Measurements from ENCODE around the gene IL32.

The IL32 gene

GRCh38 chr16:3065069-3065741, at the start of gene IL32:
Gene IL32 (plus strand): TSS chr16:3065640. CDS start chr16:3065812, 172 bp downstream.
- in situ Hi-C loops (cut with MboI; ENCODE audit: low sequenced_read_pairs): no loop called here

GRCh38 chr16:3015865-3016521, 49.4 kb upstream of the IL32 start:
- in situ Hi-C loops (cut with MboI; ENCODE audit: low sequenced_read_pairs): no loop called here

- in situ Hi-C loops (cut with MboI; ENCODE audit: low sequenced_read_pairs): no loop called here
Measured at GRCh38 chr16:3017344-3017743, 48.1 kb upstream of the IL32 start.

GRCh38 chr16:3017794-3018506, 47.5 kb upstream of the IL32 start, which contains the start of gene CLDN6:
Gene CLDN6 (minus strand): TSS chr16:3018183. CDS start chr16:3016021, 2,162 bp downstream.
- in situ Hi-C loops (cut with MboI; ENCODE audit: low sequenced_read_pairs): no loop called here

GRCh38 chr16:3019594-3020246, 45.7 kb upstream of the IL32 start:
- in situ Hi-C loops (cut with MboI; ENCODE audit: low sequenced_read_pairs): no loop called here

- in situ Hi-C loops (cut with MboI; ENCODE audit: low sequenced_read_pairs): no loop called here
Measured at GRCh38 chr16:3020247-3020603, 45.2 kb upstream of the IL32 start, which contains the start of gene TNFRSF12A. Gene TNFRSF12A (plus strand): TSS chr16:3020368. CDS start chr16:3020398, 30 bp downstream.

- in situ Hi-C loops (cut with MboI; ENCODE audit: low sequenced_read_pairs): no loop called here
Measured at GRCh38 chr16:3020604-3021448, 44.6 kb upstream of the IL32 start.

GRCh38 chr16:3021449-3022207, 43.8 kb upstream of the IL32 start:
- in situ Hi-C loops (cut with MboI; ENCODE audit: low sequenced_read_pairs): no loop called here

GRCh38 chr16:3022208-3022683, 43.2 kb upstream of the IL32 start:
- in situ Hi-C loops (cut with MboI; ENCODE audit: low sequenced_read_pairs): no loop called here

GRCh38 chr16:3022684-3023414, 42.6 kb upstream of the IL32 start:
- in situ Hi-C loops (cut with MboI; ENCODE audit: low sequenced_read_pairs): no loop called here

GRCh38 chr16:3023415-3023668, 42.1 kb upstream of the IL32 start:
- in situ Hi-C loops (cut with MboI; ENCODE audit: low sequenced_read_pairs): no loop called here

- in situ Hi-C loops (cut with MboI; ENCODE audit: low sequenced_read_pairs): no loop called here
Measured at GRCh38 chr16:3023669-3024478, 41.6 kb upstream of the IL32 start, which contains the start of the genes HCFC1R1 and THOC6. Gene HCFC1R1 (minus strand): TSS chr16:3023942. CDS start chr16:3023941, 1 bp downstream. Gene THOC6 (plus strand): TSS chr16:3024035. CDS start chr16:3024327, 292 bp downstream.

GRCh38 chr16:3025032-3026002, 40.1 kb upstream of the IL32 start:
- in situ Hi-C loops (cut with MboI; ENCODE audit: low sequenced_read_pairs): no loop called here

- in situ Hi-C loops (cut with MboI; ENCODE audit: low sequenced_read_pairs): no loop called here
Measured at GRCh38 chr16:3026003-3026378, 39.4 kb upstream of the IL32 start.

- in situ Hi-C loops (cut with MboI; ENCODE audit: low sequenced_read_pairs): no loop called here
Measured at GRCh38 chr16:3026609-3027488, 38.6 kb upstream of the IL32 start.

- in situ Hi-C loops (cut with MboI; ENCODE audit: low sequenced_read_pairs): no loop called here
Measured at GRCh38 chr16:3027489-3027795, 38.0 kb upstream of the IL32 start.
